GM23248 (cell line): ENCODE measurements around the gene TPTE2.
"Not testable (repeated sequence)": the region's sequence is repeated elsewhere in the genome, so short reads cannot be mapped to it uniquely, and the experiment has no call there.

Source experiments
- EZH2 ChIP-seq: fragments of 200-600 bp; sonication (generic); IDR thresholded peaks from 2 replicates; pipeline ENCODE4 v1.6.1; 2018; ENCODE audit warnings: antibody characterized with exemption, mild to moderate bottlenecking; ENCODE audit not compliant: insufficient read depth, poor library complexity, severe bottlenecking
- EZH2phosphoT487 ChIP-seq: fragments of 200-600 bp; sonication (generic); IDR thresholded peaks from 2 replicates; pipeline ENCODE4 v1.6.1; 2018; ENCODE audit warnings: antibody characterized with exemption, moderate library complexity, mild to moderate bottlenecking, low read depth; ENCODE audit not compliant: insufficient read depth

DNA sequence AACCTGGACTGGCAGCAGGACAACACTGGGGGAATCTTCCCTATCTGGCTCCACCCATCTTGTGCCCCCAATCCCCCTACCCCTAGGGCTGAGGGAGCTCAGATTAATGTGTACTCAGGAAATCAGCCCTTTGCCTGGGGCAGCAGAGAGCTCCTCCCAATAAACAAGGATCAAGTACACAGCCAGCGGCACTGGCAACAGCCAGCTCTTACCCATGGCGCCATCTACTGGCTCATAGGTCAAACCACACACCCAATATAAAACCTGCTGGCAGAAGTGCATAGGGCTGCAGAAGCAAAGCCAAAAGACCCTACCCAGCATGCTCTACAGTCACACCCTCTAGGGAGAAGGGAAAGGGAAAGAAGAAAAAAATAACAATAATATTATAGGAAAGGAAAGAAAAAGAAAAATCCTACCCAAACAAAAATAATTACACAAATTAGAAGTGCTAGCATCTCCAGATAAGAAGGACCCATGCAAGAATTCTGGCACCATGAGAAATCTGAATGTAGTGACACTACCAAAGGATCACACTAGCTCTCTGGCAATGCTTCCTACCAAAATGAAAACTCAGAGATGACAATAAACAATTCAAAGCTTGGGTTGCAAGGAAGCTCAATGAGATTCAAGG lies 122.2 kb downstream of the TPTE2 start:
- TF ChIP-seq EZH2phosphoT487, EZH2: not testable (repeated sequence)
